ENCODE measurements around the gene C14orf132. TPM values are rescaled to one million over a fixed set of nuclear protein-coding genes. Genes with fewer than 3 reads are reported as not detected.
"Not testable (repeated sequence)": the region's sequence is repeated elsewhere in the genome, so short reads cannot be mapped to it uniquely, and the experiment has no call there.

C14orf132 gene
- total RNA-seq, 4 donors from 2014 or later, result 2.8 to 7.5 (median 5.8) TPM

DNA sequence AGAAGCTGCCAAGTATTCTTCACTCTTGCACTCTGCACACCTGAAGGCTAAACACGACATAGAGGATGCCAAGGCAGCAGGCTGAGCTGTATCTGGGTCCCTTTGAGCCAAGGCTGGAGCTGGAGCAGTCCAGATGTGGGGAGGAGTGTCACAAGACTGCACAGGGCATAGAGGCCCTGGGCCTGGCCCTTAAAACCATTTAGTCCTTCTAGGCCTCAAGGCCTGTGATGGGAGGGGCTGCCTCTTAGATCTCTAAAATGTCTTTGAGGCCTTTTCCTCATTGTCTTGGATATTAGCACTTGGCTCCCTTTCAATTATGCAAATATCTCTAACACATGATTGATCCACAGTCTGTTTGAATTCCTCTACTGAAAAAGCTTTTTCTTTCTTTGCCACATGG is 28.0 kb upstream of the C14orf132 start:
- DNase-seq (ENCODE audit: low spot score), result no peak
- no peak for ATAC-seq (ENCODE audit: low FRiP score)
- TF ChIP-seq, protein P1, sequence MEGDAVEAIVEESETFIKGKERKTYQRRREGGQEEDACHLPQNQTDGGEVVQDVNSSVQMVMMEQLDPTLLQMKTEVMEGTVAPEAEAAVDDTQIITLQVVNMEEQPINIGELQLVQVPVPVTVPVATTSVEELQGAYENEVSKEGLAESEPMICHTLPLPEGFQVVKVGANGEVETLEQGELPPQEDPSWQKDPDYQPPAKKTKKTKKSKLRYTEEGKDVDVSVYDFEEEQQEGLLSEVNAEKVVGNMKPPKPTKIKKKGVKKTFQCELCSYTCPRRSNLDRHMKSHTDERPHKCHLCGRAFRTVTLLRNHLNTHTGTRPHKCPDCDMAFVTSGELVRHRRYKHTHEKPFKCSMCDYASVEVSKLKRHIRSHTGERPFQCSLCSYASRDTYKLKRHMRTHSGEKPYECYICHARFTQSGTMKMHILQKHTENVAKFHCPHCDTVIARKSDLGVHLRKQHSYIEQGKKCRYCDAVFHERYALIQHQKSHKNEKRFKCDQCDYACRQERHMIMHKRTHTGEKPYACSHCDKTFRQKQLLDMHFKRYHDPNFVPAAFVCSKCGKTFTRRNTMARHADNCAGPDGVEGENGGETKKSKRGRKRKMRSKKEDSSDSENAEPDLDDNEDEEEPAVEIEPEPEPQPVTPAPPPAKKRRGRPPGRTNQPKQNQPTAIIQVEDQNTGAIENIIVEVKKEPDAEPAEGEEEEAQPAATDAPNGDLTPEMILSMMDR (IDR thresholded peaks at IDR 0.05), result no peak

- ATAC-seq (ENCODE audit: low FRiP score), result no peak
- DNase-seq (ENCODE audit: low spot score), result no peak
- TF ChIP-seq, protein P1 (IDR thresholded peaks at IDR 0.05), result no peak
These were observed 27.6 kb upstream of the C14orf132 start for GRCh38 chr14:96011607-96012006.

GRCh38 chr14:96012757-96013156 is 26.4 kb upstream of the C14orf132 start:
- DNase-seq (ENCODE audit: low spot score); ATAC-seq (ENCODE audit: low FRiP score): not testable (repeated sequence)

GRCh38 chr14:96014176-96014575 is 25.0 kb upstream of the C14orf132 start:
- ATAC-seq (ENCODE audit: low FRiP score), result no peak
- no peak for DNase-seq (ENCODE audit: low spot score)
- TF ChIP-seq, protein P1 (IDR thresholded peaks at IDR 0.05), result no peak

DNA sequence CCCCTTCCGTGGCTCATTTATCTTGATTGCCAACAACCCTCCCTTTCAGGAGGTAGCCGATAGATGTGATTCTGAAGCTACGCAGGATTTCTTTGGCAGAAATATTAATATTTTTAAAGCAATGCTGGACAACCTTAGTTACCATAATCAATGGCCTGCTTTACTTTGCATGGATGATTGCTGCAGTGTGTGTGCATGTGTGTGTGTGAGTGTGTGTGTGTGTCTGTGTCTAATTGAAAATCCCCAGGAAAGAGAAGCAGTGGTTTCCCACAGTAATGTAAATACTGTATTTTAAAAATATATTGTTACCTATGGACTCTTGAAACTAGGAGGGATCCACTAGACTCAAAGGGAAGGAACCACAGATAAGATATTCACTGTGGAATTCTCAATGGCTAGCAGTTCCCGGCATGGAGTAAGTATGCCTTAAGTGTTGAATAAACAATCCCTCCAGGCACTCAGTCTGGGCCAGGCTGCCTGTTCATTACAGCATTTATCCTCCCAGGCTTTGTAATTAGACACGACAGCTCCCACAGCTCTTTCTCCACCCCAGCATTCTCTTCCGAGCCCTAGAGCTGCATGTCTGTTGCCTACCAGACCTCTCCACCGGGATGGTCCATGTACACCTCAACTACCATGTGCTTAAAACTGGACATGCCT is 22.5 kb upstream of the C14orf132 start:
- ATAC-seq (ENCODE audit: low FRiP score), result no peak
- no peak for DNase-seq (ENCODE audit: low spot score)
- TF ChIP-seq, protein P1 (IDR thresholded peaks at IDR 0.05), result no peak

DNA sequence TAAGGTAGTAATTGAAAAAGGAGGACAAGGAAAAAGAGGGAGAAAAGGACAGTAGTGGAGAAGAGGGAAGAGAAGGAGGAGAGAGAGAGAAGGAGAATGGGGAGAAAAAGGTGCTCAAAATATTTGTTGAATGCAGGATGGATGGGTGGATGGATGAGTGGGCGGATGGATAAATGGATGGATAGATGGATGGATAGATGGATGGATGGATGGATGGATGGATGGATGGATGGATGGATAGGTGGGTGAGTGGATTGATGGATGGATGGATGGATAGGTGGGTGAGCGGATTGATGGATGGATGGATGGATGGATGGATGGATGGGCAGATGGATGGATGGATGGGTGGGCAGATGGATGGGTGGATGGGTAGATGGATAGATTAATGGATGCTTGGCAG is 21.3 kb upstream of the C14orf132 start:
- TF ChIP-seq, protein P1 (IDR thresholded peaks at IDR 0.05), result no peak
- no peak for DNase-seq (ENCODE audit: low spot score)
- ATAC-seq (ENCODE audit: low FRiP score), result no peak

- ATAC-seq (ENCODE audit: low FRiP score) (no peak), DNase-seq (ENCODE audit: low spot score) (no peak)
- TF ChIP-seq, protein P1 (IDR thresholded peaks at IDR 0.05), result no peak
These were observed 11.5 kb upstream of the C14orf132 start for GRCh38 chr14:96027431-96028355.
